Measurements from ENCODE around the gene ZNF232. TPM values are rescaled to one million over a fixed set of nuclear protein-coding genes. Genes with fewer than 3 reads are reported as not detected.
"Not testable (repeated sequence)": the region's sequence is repeated elsewhere in the genome, so short reads cannot be mapped to it uniquely, and the experiment has no call there.

ZNF232 gene
- polyA plus RNA-seq, 1 of the 3 experiments (the other 2 are of a cell fraction) = 3.4 TPM

DNA sequence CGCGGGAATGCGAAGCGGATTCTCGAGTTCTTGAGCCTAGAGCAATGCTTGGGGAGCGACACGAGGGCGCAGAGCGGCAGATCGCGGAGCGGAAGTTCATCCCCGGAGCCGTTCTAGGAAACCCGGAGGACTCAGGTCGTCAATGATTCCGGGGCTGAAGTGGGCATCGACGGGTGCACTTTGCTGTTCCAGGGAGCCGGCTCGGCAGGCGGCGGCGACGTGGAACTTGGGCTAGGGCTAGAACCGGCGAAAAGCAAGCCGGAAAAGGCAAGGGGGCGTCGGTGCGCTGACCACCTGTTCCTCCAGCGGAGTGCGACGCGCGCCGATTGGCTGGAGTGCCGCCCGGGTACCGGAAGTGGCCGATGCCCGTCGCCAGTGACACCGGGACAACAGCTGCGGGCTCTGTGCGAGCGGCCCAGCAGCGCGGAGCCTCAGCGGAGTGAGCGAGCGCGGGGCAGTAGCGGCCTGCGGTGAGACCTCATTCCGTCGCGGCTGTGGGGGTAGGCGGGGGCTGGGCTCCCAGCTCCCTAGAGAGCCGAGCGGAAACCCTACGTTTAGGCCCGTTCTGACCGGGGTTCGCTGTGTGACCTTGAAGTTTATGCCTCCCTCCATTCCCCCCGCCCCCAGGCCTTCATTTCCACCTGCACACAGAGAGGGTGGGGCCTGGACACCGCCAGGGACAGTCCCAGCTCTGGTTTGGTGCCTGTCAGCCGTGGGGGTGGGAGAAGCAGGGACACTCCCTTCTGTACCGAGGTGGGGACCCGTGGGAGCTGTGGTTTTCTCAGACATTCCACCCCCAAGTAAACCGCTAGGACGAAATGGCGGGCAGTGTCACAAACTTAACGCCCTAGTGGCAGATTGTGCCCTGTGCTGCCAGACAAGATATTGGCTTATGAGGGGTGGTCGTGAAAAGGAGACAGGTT lies 33.3 kb downstream of the ZNF232 start, which contains the start of gene ZFP3:
ZFP3 (plus strand) TSS at position 362 of the 923 bp plus-strand sequence. CDS start 13,038 bp downstream, outside the sequence.
- Histone ChIP-seq H3K9ac (peak within 1 kb of the TSS; percentile 57), H3K27me3 (ENCODE audit: insufficient read depth) (no peaks in the 10 kb centered on the region), H3K4me2 (peak within 1 kb of the TSS; percentile 78), H3K79me2 (ENCODE audit: insufficient read depth) (no peaks in the 10 kb centered on the region), H3K4me1 (ENCODE audit: control insufficient read depth in 1 of 2, insufficient read depth in 2 of 2, low read depth in 1 of 2, low read length in 1 of 2) (peaks cover 0 to 9% of the 10 kb centered on the region in 2 experiments; a peak in 1 of 4 replicates), H3F3A (replicated peaks; ENCODE audit: insufficient read depth) (no peaks in the 10 kb centered on the region), H2AFZ (ENCODE audit: low read depth) (peak within 1 kb of the TSS; percentile 92), H3K4me3 (ENCODE audit: low read depth in 2 of 2, low read length in 1 of 2) (peak within 1 kb of the TSS; percentile 64 to 69), H3K36me3 (replicated peaks in 1 of 2; ENCODE audit: control insufficient read depth in 1 of 2, insufficient read depth in 2 of 2, low read length in 1 of 2) (no peaks in the 10 kb centered on the region), H3K27ac (ENCODE audit: low read depth in 2 of 2, low read length in 1 of 2) (peak within 1 kb of the TSS in 1 of 2 experiments; percentile 64; a peak in 2 of 4 replicates), H3K9me3 (no peaks in the 10 kb centered on the region), H4K20me1 (ENCODE audit: insufficient read depth) (no peaks in the 10 kb centered on the region), H3K9me2 (no peaks in the 10 kb centered on the region)
- POLR2A ChIA-PET = interaction anchor here (2.0 kb wide), 1 partner anchor 33 kb away, joined by 6 read pairs; the partner anchor contains the start of gene ZNF232
- TF ChIP-seq, protein P1, sequence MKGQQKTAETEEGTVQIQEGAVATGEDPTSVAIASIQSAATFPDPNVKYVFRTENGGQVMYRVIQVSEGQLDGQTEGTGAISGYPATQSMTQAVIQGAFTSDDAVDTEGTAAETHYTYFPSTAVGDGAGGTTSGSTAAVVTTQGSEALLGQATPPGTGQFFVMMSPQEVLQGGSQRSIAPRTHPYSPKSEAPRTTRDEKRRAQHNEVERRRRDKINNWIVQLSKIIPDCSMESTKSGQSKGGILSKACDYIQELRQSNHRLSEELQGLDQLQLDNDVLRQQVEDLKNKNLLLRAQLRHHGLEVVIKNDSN (IDR thresholded peaks at IDR 0.05; ENCODE audit: borderline replicate concordance, low read depth) = peak; percentile 65; the same call in 1 of the 2 replicates
- TF ChIP-seq, protein P2, sequence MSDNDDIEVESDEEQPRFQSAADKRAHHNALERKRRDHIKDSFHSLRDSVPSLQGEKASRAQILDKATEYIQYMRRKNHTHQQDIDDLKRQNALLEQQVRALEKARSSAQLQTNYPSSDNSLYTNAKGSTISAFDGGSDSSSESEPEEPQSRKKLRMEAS (IDR thresholded peaks at IDR 0.05; ENCODE audit: low read depth) = peak; percentile 95
- TF ChIP-seq ELF1 (IDR thresholded peaks at IDR 0.05) (peak; percentile 72), GABPA (IDR thresholded peaks at IDR 0.05; ENCODE audit: low read depth) (peak; percentile 84), TCF12 (IDR thresholded peaks at IDR 0.05) (peak; percentile 38; the same call in 1 of the 2 replicates), MEF2A (IDR thresholded peaks at IDR 0.05; ENCODE audit: borderline replicate concordance, low read depth) (no peak), CHD2 (IDR thresholded peaks at IDR 0.05; ENCODE audit: low read length, partially characterized antibody) (no peak)
- TF ChIP-seq, protein P3, sequence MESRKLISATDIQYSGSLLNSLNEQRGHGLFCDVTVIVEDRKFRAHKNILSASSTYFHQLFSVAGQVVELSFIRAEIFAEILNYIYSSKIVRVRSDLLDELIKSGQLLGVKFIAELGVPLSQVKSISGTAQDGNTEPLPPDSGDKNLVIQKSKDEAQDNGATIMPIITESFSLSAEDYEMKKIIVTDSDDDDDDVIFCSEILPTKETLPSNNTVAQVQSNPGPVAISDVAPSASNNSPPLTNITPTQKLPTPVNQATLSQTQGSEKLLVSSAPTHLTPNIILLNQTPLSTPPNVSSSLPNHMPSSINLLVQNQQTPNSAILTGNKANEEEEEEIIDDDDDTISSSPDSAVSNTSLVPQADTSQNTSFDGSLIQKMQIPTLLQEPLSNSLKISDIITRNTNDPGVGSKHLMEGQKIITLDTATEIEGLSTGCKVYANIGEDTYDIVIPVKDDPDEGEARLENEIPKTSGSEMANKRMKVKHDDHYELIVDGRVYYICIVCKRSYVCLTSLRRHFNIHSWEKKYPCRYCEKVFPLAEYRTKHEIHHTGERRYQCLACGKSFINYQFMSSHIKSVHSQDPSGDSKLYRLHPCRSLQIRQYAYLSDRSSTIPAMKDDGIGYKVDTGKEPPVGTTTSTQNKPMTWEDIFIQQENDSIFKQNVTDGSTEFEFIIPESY (IDR thresholded peaks at IDR 0.05; ENCODE audit: borderline replicate concordance, low read depth) = 0 out of 2 replicates have a peak, but pooled peaks have one; percentile 20
- CTCF ChIA-PET = interaction anchor here (0.8 to 2.0 kb wide), 5 partner anchors 10 to 91 kb away, joined by 3 to 9 read pairs (median 3); partner anchors contain the start of gene CAMTA2
- WGBS (ENCODE audit: low lambda C conversion rate) = 8% methylated on average over 26 of the region's 75 CpGs
- peak; percentile 95 for DNase-seq

DNA sequence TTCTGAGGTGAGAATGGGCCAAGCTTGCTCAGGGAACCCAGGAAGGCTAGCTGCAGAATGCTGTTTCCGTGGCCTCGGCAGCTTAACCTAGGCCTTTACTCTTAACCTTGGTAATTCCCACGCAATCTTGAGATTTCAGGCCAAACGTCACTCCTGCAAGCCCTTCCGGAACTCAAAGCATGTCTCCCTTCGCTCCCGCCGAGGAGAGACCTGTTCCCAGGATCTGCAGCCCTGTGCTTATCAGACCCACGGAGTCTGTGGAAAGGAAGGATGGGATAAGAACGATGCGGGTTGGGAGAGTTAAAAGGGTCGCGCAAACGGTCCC lies 33.9 kb downstream of the ZNF232 start:
- peak overlapping the region in 1 of 2 experiments; percentile 64; a peak in 2 of 4 replicates for H3K27ac ChIP-seq (ENCODE audit: low read depth in 2 of 2, low read length in 1 of 2)
- no peak for DNase-seq
- no peaks in the 10 kb centered on the region for H3K9me3 ChIP-seq
- TF ChIP-seq, protein P4, sequence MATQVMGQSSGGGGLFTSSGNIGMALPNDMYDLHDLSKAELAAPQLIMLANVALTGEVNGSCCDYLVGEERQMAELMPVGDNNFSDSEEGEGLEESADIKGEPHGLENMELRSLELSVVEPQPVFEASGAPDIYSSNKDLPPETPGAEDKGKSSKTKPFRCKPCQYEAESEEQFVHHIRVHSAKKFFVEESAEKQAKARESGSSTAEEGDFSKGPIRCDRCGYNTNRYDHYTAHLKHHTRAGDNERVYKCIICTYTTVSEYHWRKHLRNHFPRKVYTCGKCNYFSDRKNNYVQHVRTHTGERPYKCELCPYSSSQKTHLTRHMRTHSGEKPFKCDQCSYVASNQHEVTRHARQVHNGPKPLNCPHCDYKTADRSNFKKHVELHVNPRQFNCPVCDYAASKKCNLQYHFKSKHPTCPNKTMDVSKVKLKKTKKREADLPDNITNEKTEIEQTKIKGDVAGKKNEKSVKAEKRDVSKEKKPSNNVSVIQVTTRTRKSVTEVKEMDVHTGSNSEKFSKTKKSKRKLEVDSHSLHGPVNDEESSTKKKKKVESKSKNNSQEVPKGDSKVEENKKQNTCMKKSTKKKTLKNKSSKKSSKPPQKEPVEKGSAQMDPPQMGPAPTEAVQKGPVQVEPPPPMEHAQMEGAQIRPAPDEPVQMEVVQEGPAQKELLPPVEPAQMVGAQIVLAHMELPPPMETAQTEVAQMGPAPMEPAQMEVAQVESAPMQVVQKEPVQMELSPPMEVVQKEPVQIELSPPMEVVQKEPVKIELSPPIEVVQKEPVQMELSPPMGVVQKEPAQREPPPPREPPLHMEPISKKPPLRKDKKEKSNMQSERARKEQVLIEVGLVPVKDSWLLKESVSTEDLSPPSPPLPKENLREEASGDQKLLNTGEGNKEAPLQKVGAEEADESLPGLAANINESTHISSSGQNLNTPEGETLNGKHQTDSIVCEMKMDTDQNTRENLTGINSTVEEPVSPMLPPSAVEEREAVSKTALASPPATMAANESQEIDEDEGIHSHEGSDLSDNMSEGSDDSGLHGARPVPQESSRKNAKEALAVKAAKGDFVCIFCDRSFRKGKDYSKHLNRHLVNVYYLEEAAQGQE (IDR thresholded peaks at IDR 0.05; ENCODE audit: low read depth, low read length) = no peak
- no peaks in the 10 kb centered on the region for H3F3A ChIP-seq (replicated peaks; ENCODE audit: insufficient read depth)
- H3K27me3 ChIP-seq (ENCODE audit: insufficient read depth) = no peaks in the 10 kb centered on the region
- H2AFZ ChIP-seq (ENCODE audit: low read depth) = peak overlapping the region; percentile 92
- no peaks in the 10 kb centered on the region for H3K36me3 ChIP-seq (replicated peaks in 1 of 2; ENCODE audit: control insufficient read depth in 1 of 2, insufficient read depth in 2 of 2, low read length in 1 of 2)
- ChIA-PET POLR2A (interaction anchor here (2.0 kb wide), 1 partner anchor 34 kb away, joined by 6 read pairs; the partner anchor contains the start of gene ZNF232), CTCF (interaction anchor here (1.5 to 2.0 kb wide), 2 partner anchors 15 to 90 kb away, joined by 4 to 9 read pairs; partner anchors contain the start of gene CAMTA2)
- no peaks in the 10 kb centered on the region for H3K9me2 ChIP-seq
- no peaks in the 10 kb centered on the region for H4K20me1 ChIP-seq (ENCODE audit: insufficient read depth)
- 29% methylated on average over 14 of the region's 14 CpGs for WGBS (ENCODE audit: low lambda C conversion rate)
- peak overlapping the region; percentile 57; the same call in 1 of the 2 replicates for H3K9ac ChIP-seq
- peak overlapping the region; percentile 64 to 69 for H3K4me3 ChIP-seq (ENCODE audit: low read depth in 2 of 2, low read length in 1 of 2)
- no peaks in the 10 kb centered on the region for H3K79me2 ChIP-seq (ENCODE audit: insufficient read depth)
- peak overlapping the region; percentile 78 for H3K4me2 ChIP-seq
- H3K4me1 ChIP-seq (ENCODE audit: control insufficient read depth in 1 of 2, insufficient read depth in 2 of 2, low read depth in 1 of 2, low read length in 1 of 2) = peaks cover 0 to 9% of the 10 kb centered on the region in 2 experiments; a peak in 1 of 4 replicates

DNA sequence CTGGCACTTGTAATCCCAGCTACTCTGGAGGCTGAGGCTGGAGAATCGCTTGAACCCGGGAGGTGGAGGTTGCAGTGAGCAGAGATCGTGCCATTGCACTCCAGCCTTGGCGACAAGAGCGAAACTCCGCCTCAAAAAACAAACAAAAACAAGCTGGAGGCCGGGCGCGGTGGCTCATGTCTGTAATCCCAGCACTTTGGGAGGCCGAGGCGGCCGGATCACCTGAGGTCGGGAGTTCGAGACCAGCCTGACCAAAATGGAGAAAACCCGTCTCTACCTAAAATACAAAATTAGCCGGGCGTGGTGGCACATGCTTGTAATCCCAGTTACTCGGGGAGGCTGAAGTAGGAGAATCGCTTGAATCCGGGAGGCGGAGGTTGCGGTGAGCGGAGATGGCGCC lies 34.4 kb downstream of the ZNF232 start:
- not testable (repeated sequence) for H3K4me3 ChIP-seq (ENCODE audit: low read depth in 2 of 2, low read length in 1 of 2); H3K9ac ChIP-seq; H3K27me3 ChIP-seq (ENCODE audit: insufficient read depth); H3K27ac ChIP-seq (ENCODE audit: low read depth in 2 of 2, low read length in 1 of 2); H3K9me2 ChIP-seq; H3K79me2 ChIP-seq (ENCODE audit: insufficient read depth); DNase-seq; H3K4me1 ChIP-seq (ENCODE audit: control insufficient read depth in 1 of 2, insufficient read depth in 2 of 2, low read depth in 1 of 2, low read length in 1 of 2); H3K36me3 ChIP-seq (replicated peaks in 1 of 2; ENCODE audit: control insufficient read depth in 1 of 2, insufficient read depth in 2 of 2, low read length in 1 of 2); H3F3A ChIP-seq (replicated peaks; ENCODE audit: insufficient read depth); H4K20me1 ChIP-seq (ENCODE audit: insufficient read depth); H3K9me3 ChIP-seq
- ChIA-PET POLR2A (interaction anchor here (2.0 kb wide), 1 partner anchor 34 kb away, joined by 6 read pairs; the partner anchor contains the start of gene ZNF232), CTCF (interaction anchor here (1.5 kb wide), 1 partner anchor 90 kb away, joined by 4 read pairs; the partner anchor contains the start of gene CAMTA2)
- H2AFZ ChIP-seq (ENCODE audit: low read depth) = peak overlapping the region; percentile 92; the same call in 1 of the 2 replicates
- H3K4me2 ChIP-seq = peak overlapping the region; percentile 78; the same call in 1 of the 2 replicates
- 99% methylated on average over 24 of the region's 24 CpGs for WGBS (ENCODE audit: low lambda C conversion rate)
